ENCODE measurements around the gene RRAGC. TPM values are rescaled to one million over a fixed set of nuclear protein-coding genes. Genes with fewer than 3 reads are reported as not detected.

Gene RRAGC
- total and polyA plus RNA-seq, 2 of the 13 experiments (the other 11 are each of a cell fraction or from before 2014, with no cell fraction given) = 7.6 to 8.0 TPM

- TF ChIP-seq ZNF619 (CRISPR knock-in tag; IDR thresholded peaks at IDR 0.05) (no peak), NR2F6 (IDR thresholded peaks at IDR 0.05) (no peak), NR2F6 (CRISPR knock-in tag; IDR thresholded peaks at IDR 0.05) (peak; percentile 32; the same call in 1 of the 2 replicates), ZNF569 (CRISPR knock-in tag; IDR thresholded peaks at IDR 0.05; ENCODE audit: borderline replicate concordance) (no peak), ATF7 (IDR thresholded peaks at IDR 0.05) (no peak), ATF7 (CRISPR knock-in tag; IDR thresholded peaks at IDR 0.05) (no peak), NBN (conservative IDR thresholded peaks at IDR 0.05) (no peak), FOXK1 (CRISPR knock-in tag; IDR thresholded peaks at IDR 0.05; ENCODE audit: borderline replicate concordance, low read depth) (peak; percentile 69; the same call in 1 of the 2 replicates), NKX3-1 (CRISPR knock-in tag; IDR thresholded peaks at IDR 0.05) (no peak), DBP (CRISPR knock-in tag; IDR thresholded peaks at IDR 0.05; ENCODE audit: not compliant biosample characterization) (no peak), PCBP2 (optimal IDR thresholded peaks at IDR 0.05; ENCODE audit: low read depth, low read length, poor library complexity, severe bottlenecking) (no peak), DMAP1 (CRISPR knock-in tag; IDR thresholded peaks at IDR 0.05) (peak; percentile 60; the same call in 1 of the 2 replicates), FOXP1 (IDR thresholded peaks at IDR 0.05) (no peak), FOXP1 (CRISPR knock-in tag; IDR thresholded peaks at IDR 0.05) (no peak), FIP1L1 (IDR thresholded peaks at IDR 0.05; ENCODE audit: borderline replicate concordance, insufficient read depth, low read depth, low read length) (no peak), EED (CRISPR knock-in tag; IDR thresholded peaks at IDR 0.05) (peak; percentile 82; the same call in 1 of the 2 replicates), SP140L (CRISPR knock-in tag; IDR thresholded peaks at IDR 0.05; ENCODE audit: borderline replicate concordance) (0 out of 2 replicates have a peak, but pooled peaks have one; percentile 28), ZNF720 (CRISPR knock-in tag; IDR thresholded peaks at IDR 0.05) (no peak), TP53 (CRISPR knock-in tag; conservative IDR thresholded peaks at IDR 0.05) (no peak), ZSCAN22 (CRISPR knock-in tag; IDR thresholded peaks at IDR 0.05) (no peak), STAT5B (CRISPR knock-in tag; IDR thresholded peaks at IDR 0.05) (no peak), TFDP1 (CRISPR knock-in tag; IDR thresholded peaks at IDR 0.05; ENCODE audit: borderline replicate concordance) (peak; percentile 37; the same call in 1 of the 2 replicates), CHD2 (IDR thresholded peaks at IDR 0.05; ENCODE audit: low read depth, low read length) (no peak), ELF1 (CRISPR knock-in tag; IDR thresholded peaks at IDR 0.05) (peak; percentile 45; the same call in 1 of the 2 replicates), RORA (CRISPR knock-in tag; IDR thresholded peaks at IDR 0.05) (no peak), HNF4G (IDR thresholded peaks at IDR 0.05; ENCODE audit: borderline replicate concordance, low read depth, low read length) (no peak), HNF4G (CRISPR knock-in tag; IDR thresholded peaks at IDR 0.05; ENCODE audit: borderline replicate concordance, low read depth) (no peak), ZBTB38 (CRISPR knock-in tag; IDR thresholded peaks at IDR 0.05) (no peak), ZNF138 (CRISPR knock-in tag; IDR thresholded peaks at IDR 0.05; ENCODE audit: low read depth) (no peak; the same call in 1 of the 2 replicates), SALL1 (CRISPR knock-in tag; IDR thresholded peaks at IDR 0.05) (no peak; the same call in none of the 2 replicates), ZBTB44 (CRISPR knock-in tag; IDR thresholded peaks at IDR 0.05) (no peak)
Measured at GRCh38 chr1:38859561-38860453, at the start of gene RRAGC (continued).
